OCI-LY1 (cell line): ENCODE data around the gene PRKG1.

Experiments used
- EZH2 ChIP-seq: fragments of 200-600 bp; sonication (generic), shearing (Covaris generic); IDR thresholded peaks from 2 replicates; pipeline ENCODE4 v1.8.0; 2017; ENCODE audit warnings: borderline replicate concordance, mixed run types, mild to moderate bottlenecking, antibody characterized with exemption, low read length, moderate library complexity, mixed read lengths
- TF ChIP-seq, protein P1 (sequence below): fragments of 200-600 bp; sonication (generic), shearing (Covaris generic); IDR thresholded peaks from 2 replicates; pipeline ENCODE4 v1.5.1; 2017; ENCODE audit warnings: mild to moderate bottlenecking, antibody characterized with exemption, low read length, moderate library complexity, mixed read lengths

DNA sequence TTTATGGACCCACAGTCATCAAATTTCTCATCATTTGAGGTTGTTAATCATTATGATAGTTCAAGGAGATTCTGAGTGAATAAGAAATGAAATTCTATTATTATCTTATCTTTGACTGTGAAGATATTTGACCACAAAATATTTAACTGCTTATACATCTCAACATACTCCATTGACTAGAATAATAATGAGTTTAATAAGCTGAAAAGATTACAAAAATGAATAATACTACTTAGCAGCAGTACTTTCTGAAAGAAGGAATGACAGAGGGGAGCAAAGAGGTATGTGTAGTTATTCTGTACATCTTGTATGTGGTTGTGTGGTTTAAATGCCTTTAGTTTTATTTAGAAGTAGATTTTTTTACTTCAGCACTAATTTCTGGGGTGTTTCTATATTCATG lies 214.2 kb downstream of the PRKG1 start:
- TF ChIP-seq, protein P1, sequence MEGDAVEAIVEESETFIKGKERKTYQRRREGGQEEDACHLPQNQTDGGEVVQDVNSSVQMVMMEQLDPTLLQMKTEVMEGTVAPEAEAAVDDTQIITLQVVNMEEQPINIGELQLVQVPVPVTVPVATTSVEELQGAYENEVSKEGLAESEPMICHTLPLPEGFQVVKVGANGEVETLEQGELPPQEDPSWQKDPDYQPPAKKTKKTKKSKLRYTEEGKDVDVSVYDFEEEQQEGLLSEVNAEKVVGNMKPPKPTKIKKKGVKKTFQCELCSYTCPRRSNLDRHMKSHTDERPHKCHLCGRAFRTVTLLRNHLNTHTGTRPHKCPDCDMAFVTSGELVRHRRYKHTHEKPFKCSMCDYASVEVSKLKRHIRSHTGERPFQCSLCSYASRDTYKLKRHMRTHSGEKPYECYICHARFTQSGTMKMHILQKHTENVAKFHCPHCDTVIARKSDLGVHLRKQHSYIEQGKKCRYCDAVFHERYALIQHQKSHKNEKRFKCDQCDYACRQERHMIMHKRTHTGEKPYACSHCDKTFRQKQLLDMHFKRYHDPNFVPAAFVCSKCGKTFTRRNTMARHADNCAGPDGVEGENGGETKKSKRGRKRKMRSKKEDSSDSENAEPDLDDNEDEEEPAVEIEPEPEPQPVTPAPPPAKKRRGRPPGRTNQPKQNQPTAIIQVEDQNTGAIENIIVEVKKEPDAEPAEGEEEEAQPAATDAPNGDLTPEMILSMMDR, result no peak
- no peak for TF ChIP-seq EZH2
